Measurements from ENCODE around the gene HMGXB3.
A peak's percentile ranks its signal among the peaks of the same experiment; 100 is the strongest.

HMGXB3 gene

DNA sequence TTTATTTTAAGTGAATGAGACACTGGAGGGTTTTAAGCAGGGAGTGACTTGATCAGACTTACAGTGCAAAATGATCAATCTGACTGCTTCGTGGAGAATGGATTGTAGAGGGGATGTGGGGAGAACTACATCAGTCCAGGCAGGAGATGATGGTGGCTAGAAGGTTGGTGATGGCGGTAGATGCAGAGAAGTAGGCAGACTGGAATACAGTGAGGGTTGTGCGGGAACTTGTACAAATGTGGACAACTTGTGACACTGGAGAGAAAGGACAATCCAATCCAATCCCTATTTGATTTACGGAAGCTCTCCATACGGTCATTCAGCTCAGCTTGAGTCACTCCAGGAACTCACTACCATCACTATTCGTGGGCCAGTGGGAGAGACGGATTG, 678 bp upstream of the HMGXB3 start:
- Histone ChIP-seq H3K9ac (ENCODE audit: low read depth, low read length) (peak overlapping the region; percentile 88), H3K9me3 (ENCODE audit: control insufficient read depth, insufficient read depth, low read length) (no peaks in the 10 kb centered on the region), H3K4me1 (ENCODE audit: insufficient read depth, low read length) (no peaks in the 10 kb centered on the region), H3K36me3 (ENCODE audit: insufficient read depth, low read length) (no peaks in the 10 kb centered on the region)

- H3K9ac ChIP-seq (ENCODE audit: low read depth, low read length) = peak overlapping the region; percentile 88
- H3K36me3 ChIP-seq (ENCODE audit: insufficient read depth, low read length) = no peaks in the 10 kb centered on the region
- no peaks in the 10 kb centered on the region for H3K9me3 ChIP-seq (ENCODE audit: control insufficient read depth, insufficient read depth, low read length)
- H3K4me1 ChIP-seq (ENCODE audit: insufficient read depth, low read length) = no peaks in the 10 kb centered on the region
These were observed 586 bp downstream of the HMGXB3 start for GRCh38 chr5:150000990-150001659.

DNA sequence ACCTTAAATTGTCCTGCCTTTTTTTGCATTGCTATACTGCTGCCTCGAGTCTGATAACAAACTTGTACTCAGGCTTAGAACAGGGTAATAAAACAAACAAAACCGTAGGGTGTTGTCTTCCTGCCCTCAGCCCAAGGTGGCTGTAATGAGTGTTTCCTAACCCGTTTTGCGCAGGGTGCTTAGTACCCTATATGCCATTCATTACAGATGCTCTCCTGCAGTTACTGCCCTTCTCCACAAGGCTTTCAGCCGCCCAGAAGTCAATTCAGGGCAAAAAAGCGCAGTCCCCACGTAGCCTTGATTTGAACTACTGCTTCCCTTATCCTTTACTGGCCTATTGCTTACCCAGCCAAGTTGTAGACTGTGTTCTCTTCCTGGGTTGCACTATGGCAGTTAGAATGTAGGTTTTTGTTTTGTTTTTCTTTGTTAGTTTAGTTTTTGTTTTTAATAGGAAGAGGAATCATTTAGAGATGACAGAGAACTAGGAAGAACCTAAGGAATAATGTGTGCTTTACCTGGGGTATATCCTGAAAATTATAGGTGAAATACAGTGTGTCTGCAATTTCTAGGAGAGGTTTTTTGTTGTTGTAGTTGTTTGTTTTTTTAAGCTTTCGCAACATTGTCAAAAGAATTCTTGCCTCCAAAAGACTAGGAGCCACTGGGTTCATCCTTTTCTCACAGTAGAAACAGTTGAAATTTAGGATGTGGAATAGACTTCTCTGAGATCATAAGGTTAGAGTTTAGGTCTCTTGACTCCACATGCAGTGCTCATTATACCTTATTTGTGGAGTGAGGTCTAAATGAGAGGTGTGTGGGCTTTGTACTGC, 1.3 kb downstream of the HMGXB3 start:
- peak overlapping the region; percentile 88; the same call in 1 of the 2 replicates for H3K9ac ChIP-seq (ENCODE audit: low read depth, low read length)
- no peaks in the 10 kb centered on the region for H3K9me3 ChIP-seq (ENCODE audit: control insufficient read depth, insufficient read depth, low read length)
- no peaks in the 10 kb centered on the region for H3K36me3 ChIP-seq (ENCODE audit: insufficient read depth, low read length)
- H3K4me1 ChIP-seq (ENCODE audit: insufficient read depth, low read length) = no peaks in the 10 kb centered on the region

DNA sequence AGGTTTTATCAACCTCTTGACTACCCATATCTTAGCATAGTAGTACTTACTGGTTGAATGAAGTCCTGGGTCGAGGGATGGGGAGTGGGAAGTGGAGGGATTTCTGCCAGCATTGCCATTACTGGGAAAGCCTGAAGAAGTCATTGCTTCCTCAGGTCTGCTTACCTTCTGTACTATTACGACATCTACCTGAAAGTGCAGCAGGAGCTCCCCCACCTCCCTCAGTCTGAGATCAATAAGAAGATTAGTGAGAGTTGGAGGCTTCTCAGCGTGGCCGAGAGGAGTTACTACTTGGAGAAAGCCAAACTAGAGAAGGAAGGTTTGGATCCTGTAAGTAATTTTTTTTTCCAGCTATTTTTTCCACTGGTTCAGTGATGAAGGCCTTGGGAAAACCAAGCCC, 5.8 kb downstream of the HMGXB3 start:
- Histone ChIP-seq H3K4me1 (ENCODE audit: insufficient read depth, low read length) (no peaks in the 10 kb centered on the region), H3K9me3 (ENCODE audit: control insufficient read depth, insufficient read depth, low read length) (no peaks in the 10 kb centered on the region), H3K9ac (ENCODE audit: low read depth, low read length) (no peak overlapping the region), H3K36me3 (ENCODE audit: insufficient read depth, low read length) (peaks cover 12% of the 10 kb centered on the region)

DNA sequence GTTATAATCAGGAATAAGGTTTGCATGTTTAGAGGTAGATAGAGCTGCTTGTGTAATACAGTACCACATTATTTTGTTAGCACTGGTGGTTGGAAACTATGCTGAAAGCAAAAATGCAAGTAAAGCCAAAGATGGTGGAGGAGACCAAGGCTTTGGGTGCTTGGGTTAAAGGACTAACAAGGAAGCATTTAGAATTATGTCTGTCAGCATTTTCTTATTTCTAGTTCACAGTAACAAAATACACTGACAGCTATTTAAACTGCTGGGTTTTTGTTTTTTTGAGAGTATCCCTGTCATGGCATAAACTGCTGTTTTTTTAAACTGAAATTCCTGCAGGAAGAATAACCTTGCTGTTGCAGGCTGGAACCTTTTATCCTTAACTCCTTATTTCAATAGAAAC, 6.5 kb downstream of the HMGXB3 start:
- Histone ChIP-seq H3K4me1 (ENCODE audit: insufficient read depth, low read length) (no peaks in the 10 kb centered on the region), H3K9ac (ENCODE audit: low read depth, low read length) (no peak overlapping the region), H3K36me3 (ENCODE audit: insufficient read depth, low read length) (peaks cover 12% of the 10 kb centered on the region), H3K9me3 (ENCODE audit: control insufficient read depth, insufficient read depth, low read length) (no peaks in the 10 kb centered on the region)

DNA sequence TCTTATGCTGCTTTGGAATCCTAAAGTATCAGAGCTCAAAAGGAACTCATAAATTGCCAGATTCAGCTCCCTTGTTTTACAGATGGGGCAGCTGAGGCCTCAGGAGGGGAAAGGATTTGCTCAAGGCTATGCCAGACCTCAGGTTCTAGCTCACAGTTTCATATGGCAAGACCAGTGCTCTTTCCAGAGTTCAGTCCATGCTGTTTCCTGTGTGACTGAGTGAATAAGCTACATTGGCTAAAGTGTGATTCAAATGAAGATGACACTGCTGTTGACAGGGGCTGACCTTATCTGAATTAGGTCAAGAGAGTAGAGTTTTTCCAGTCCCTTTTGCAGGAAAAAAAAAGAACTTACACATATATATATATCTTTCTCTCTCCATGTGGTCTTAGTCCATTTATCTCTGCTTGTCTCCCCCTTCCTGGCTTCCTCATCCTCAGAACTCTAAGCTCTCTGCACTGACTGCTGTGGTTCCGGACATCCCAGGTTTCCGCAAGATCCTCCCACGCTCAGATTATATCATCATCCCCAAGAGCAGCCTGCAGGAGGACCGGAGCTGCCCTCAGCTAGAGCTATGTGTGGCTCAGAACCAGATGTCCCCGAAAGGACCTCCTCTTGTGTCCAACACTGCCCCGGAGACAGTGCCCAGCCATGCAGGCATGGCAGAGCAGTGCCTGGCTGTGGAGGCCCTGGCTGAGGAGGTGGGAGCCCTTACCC, 9.3 kb downstream of the HMGXB3 start:
- no peaks in the 10 kb centered on the region for H3K4me1 ChIP-seq (ENCODE audit: insufficient read depth, low read length)
- no peaks in the 10 kb centered on the region for H3K9me3 ChIP-seq (ENCODE audit: control insufficient read depth, insufficient read depth, low read length)
- no peak overlapping the region for H3K9ac ChIP-seq (ENCODE audit: low read depth, low read length)
- H3K36me3 ChIP-seq (ENCODE audit: insufficient read depth, low read length) = peaks cover 29% of the 10 kb centered on the region

- H3K4me1 ChIP-seq (ENCODE audit: insufficient read depth, low read length) = no peaks in the 10 kb centered on the region
- peaks cover 39% of the 10 kb centered on the region for H3K36me3 ChIP-seq (ENCODE audit: insufficient read depth, low read length)
- H3K9ac ChIP-seq (ENCODE audit: low read depth, low read length) = no peak overlapping the region
- H3K9me3 ChIP-seq (ENCODE audit: control insufficient read depth, insufficient read depth, low read length) = peaks cover 10% of the 10 kb centered on the region; the same call in 1 of the 2 replicates
These were observed 13.4 kb downstream of the HMGXB3 start for GRCh38 chr5:150013931-150014330.

DNA sequence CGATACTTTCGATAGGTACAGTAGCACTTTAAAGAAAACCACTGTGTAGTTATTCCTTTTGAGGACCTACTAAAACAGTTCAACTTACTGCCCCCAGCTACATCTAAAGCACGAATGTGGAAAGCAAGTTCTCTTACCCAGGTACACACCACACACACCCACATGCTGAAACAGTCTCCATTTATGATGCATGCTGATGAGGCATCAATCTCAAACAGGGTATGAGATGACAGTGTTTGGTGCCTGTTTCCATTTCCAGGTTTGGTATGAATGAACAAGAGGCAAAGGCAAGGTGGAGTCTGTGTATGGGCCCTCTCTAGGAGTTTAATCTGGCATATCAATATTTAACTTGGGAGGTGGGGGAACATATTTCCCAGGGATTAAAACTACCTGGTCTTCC, 13.9 kb downstream of the HMGXB3 start:
- no peak overlapping the region for H3K9ac ChIP-seq (ENCODE audit: low read depth, low read length)
- H3K36me3 ChIP-seq (ENCODE audit: insufficient read depth, low read length) = peaks cover 38% of the 10 kb centered on the region
- peaks cover 10% of the 10 kb centered on the region; the same call in 1 of the 2 replicates for H3K9me3 ChIP-seq (ENCODE audit: control insufficient read depth, insufficient read depth, low read length)
- no peaks in the 10 kb centered on the region for H3K4me1 ChIP-seq (ENCODE audit: insufficient read depth, low read length)

DNA sequence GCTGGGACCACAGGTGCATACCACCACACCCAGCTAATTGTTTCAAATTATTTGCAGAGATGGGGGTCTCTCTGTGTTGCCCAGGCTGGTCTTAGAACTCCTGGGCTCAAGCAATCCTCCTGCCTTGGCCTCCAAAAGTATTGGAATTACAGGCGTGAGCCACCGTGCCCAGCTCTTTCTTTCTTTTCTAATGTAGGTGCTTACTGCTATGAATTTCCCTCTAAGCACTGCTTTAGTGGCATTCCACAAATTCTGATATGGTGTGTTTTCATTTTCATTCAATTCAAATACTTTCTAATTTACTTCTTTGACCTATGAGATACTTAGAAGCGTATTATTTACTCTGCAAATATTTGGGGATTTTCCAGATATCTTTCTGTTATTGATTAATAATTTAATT, 14.9 kb downstream of the HMGXB3 start:
- Histone ChIP-seq H3K4me1 (ENCODE audit: insufficient read depth, low read length) (no peaks in the 10 kb centered on the region), H3K9ac (ENCODE audit: low read depth, low read length) (no peak overlapping the region), H3K36me3 (ENCODE audit: insufficient read depth, low read length) (peaks cover 40% of the 10 kb centered on the region), H3K9me3 (ENCODE audit: control insufficient read depth, insufficient read depth, low read length) (peaks cover 10% of the 10 kb centered on the region; the same call in 1 of the 2 replicates)

GRCh38 chr5:150016537-150016936, 16.0 kb downstream of the HMGXB3 start:
- Histone ChIP-seq H3K9me3 (ENCODE audit: control insufficient read depth, insufficient read depth, low read length) (peaks cover 10% of the 10 kb centered on the region; the same call in 1 of the 2 replicates), H3K4me1 (ENCODE audit: insufficient read depth, low read length) (peaks cover 10% of the 10 kb centered on the region), H3K36me3 (ENCODE audit: insufficient read depth, low read length) (peaks cover 37% of the 10 kb centered on the region), H3K9ac (ENCODE audit: low read depth, low read length) (no peak overlapping the region)

GRCh38 chr5:150017226-150018005, 16.9 kb downstream of the HMGXB3 start:
- H3K36me3 ChIP-seq (ENCODE audit: insufficient read depth, low read length) = peaks cover 34% of the 10 kb centered on the region
- peaks cover 17% of the 10 kb centered on the region for H3K4me1 ChIP-seq (ENCODE audit: insufficient read depth, low read length)
- no peak overlapping the region for H3K9ac ChIP-seq (ENCODE audit: low read depth, low read length)
- peaks cover 10% of the 10 kb centered on the region; the same call in 1 of the 2 replicates for H3K9me3 ChIP-seq (ENCODE audit: control insufficient read depth, insufficient read depth, low read length)

DNA sequence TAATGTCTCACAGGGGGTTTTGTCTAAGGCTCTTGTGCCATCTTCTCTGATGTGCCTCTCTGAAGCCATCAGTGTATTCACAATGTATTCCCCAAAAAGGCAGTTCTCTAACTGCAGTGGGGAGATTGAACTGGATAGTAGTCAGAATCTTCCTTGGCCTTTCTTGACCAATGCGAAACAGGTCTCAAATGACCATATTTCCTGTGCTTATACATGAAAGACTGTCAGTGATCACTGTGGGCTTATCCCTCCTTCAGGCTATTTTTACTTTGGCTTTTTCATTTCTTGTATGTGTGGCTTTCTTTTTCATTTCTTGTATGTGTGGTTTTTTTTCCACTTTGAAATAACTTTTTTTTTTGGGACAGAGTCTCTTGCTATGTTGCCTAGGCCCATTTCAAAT, 19.7 kb downstream of the HMGXB3 start:
- Histone ChIP-seq H3K9me3 (ENCODE audit: control insufficient read depth, insufficient read depth, low read length) (peaks cover 8% of the 10 kb centered on the region; the same call in 1 of the 2 replicates), H3K36me3 (ENCODE audit: insufficient read depth, low read length) (peaks cover 28% of the 10 kb centered on the region), H3K9ac (ENCODE audit: low read depth, low read length) (no peak overlapping the region), H3K4me1 (ENCODE audit: insufficient read depth, low read length) (peaks cover 25% of the 10 kb centered on the region)

GRCh38 chr5:150021491-150022157, 21.1 kb downstream of the HMGXB3 start:
- H3K9ac ChIP-seq (ENCODE audit: low read depth, low read length) = no peak overlapping the region
- no peaks in the 10 kb centered on the region for H3K9me3 ChIP-seq (ENCODE audit: control insufficient read depth, insufficient read depth, low read length)
- H3K4me1 ChIP-seq (ENCODE audit: insufficient read depth, low read length) = peaks cover 25% of the 10 kb centered on the region
- peaks cover 20% of the 10 kb centered on the region for H3K36me3 ChIP-seq (ENCODE audit: insufficient read depth, low read length)

Measured in ES-I3 (cell line).